ENCODE data around the gene CLMN. TPM values are rescaled to one million over a fixed set of nuclear protein-coding genes. Genes with fewer than 3 reads are reported as not detected.

CLMN gene
- total and polyA plus RNA-seq, 2 donors (not counting 3 experiments of a cell fraction or from before 2014, with no cell fraction given) = 0.72 to 9.6 TPM

GRCh38 chr14:95257521-95257920 lies 62.2 kb downstream of the CLMN start:
- no peaks in the 10 kb centered on the region for H3K9me1 ChIP-seq (replicated peaks; ENCODE audit: control insufficient read depth, extremely low read depth, insufficient read depth, low read length)
- no peaks in the 10 kb centered on the region for H3K79me2 ChIP-seq (ENCODE audit: control insufficient read depth, insufficient read depth, low read length)
- H3K4me3 ChIP-seq (replicated peaks in 1 of 3; ENCODE audit: insufficient read depth in 1 of 3, low read depth in 1 of 3, low read length in 3 of 3) = no peak overlapping the region
- no peak overlapping the region for H3K4me2 ChIP-seq (ENCODE audit: insufficient read depth, low read length)
- H3K27ac ChIP-seq (ENCODE audit: insufficient read depth, low read depth, low read length) = no peak overlapping the region
- no peak overlapping the region for H3K9ac ChIP-seq (replicated peaks; ENCODE audit: extremely low read depth, insufficient read depth, low read length)
- TF ChIP-seq JUN (IDR thresholded peaks at IDR 0.05; ENCODE audit: borderline replicate concordance, insufficient read depth, insufficient read length, low read depth) (no peak), POLR2AphosphoS5 (IDR thresholded peaks at IDR 0.05; ENCODE audit: insufficient read depth, low read depth, low read length) (no peak), MAX (IDR thresholded peaks at IDR 0.05; ENCODE audit: insufficient read depth, insufficient read length) (no peak), EZH2 (IDR thresholded peaks at IDR 0.05; ENCODE audit: borderline replicate concordance, low read depth, low read length, severe bottlenecking) (no peak)
- no TSS peak for BruUV-seq (replicated peaks)
- no peaks in the 10 kb centered on the region for H3K27me3 ChIP-seq (ENCODE audit: control insufficient read depth in 2 of 2, insufficient read depth in 2 of 2, low read length in 2 of 2)
- CTCF ChIA-PET = no interaction called here
- H3K9me3 ChIP-seq (replicated peaks; ENCODE audit: control insufficient read depth, insufficient read depth, low read length) = no peaks in the 10 kb centered on the region
- H4K20me1 ChIP-seq (replicated peaks; ENCODE audit: control insufficient read depth, extremely low read depth, insufficient read depth, low read length) = no peaks in the 10 kb centered on the region
- H3K36me3 ChIP-seq (ENCODE audit: control insufficient read depth in 2 of 2, extremely low read depth in 1 of 2, insufficient read depth in 2 of 2, low read length in 2 of 2) = no peaks in the 10 kb centered on the region
- no peak for DNase-seq (ENCODE audit: low read depth, low spot score)
- POLR2A ChIA-PET = no interaction called here
- FAIRE-seq = no peak
- dilution Hi-C loops (cut with MboI; ENCODE audit: extremely low pct_ligation_motif_present, low sequenced_read_pairs) = no loop called here
- intact Hi-C loops (cut with micrococcal nuclease) = no loop called here
- no peak overlapping the region for H2AFZ ChIP-seq (ENCODE audit: low read depth, low read length)
- peaks cover 40% of the 10 kb centered on the region for H3K4me1 ChIP-seq (ENCODE audit: control insufficient read depth, extremely low read depth, insufficient read depth, low read length)

GRCh38 chr14:95256776-95257060 lies 63.0 kb downstream of the CLMN start:
- Histone ChIP-seq H3K79me2 (ENCODE audit: control insufficient read depth, insufficient read depth, low read length) (no peaks in the 10 kb centered on the region), H3K9ac (replicated peaks; ENCODE audit: extremely low read depth, insufficient read depth, low read length) (no peak overlapping the region), H3K4me3 (replicated peaks in 1 of 3; ENCODE audit: insufficient read depth in 1 of 3, low read depth in 1 of 3, low read length in 3 of 3) (no peak overlapping the region), H3K36me3 (ENCODE audit: control insufficient read depth in 2 of 2, extremely low read depth in 1 of 2, insufficient read depth in 2 of 2, low read length in 2 of 2) (no peaks in the 10 kb centered on the region), H3K27ac (ENCODE audit: insufficient read depth, low read depth, low read length) (no peak overlapping the region), H4K20me1 (replicated peaks; ENCODE audit: control insufficient read depth, extremely low read depth, insufficient read depth, low read length) (no peaks in the 10 kb centered on the region), H3K9me3 (replicated peaks; ENCODE audit: control insufficient read depth, insufficient read depth, low read length) (no peaks in the 10 kb centered on the region), H3K27me3 (ENCODE audit: control insufficient read depth in 2 of 2, insufficient read depth in 2 of 2, low read length in 2 of 2) (no peaks in the 10 kb centered on the region), H3K9me1 (replicated peaks; ENCODE audit: control insufficient read depth, extremely low read depth, insufficient read depth, low read length) (no peaks in the 10 kb centered on the region), H3K4me2 (ENCODE audit: insufficient read depth, low read length) (no peak overlapping the region), H2AFZ (ENCODE audit: low read depth, low read length) (no peak overlapping the region), H3K4me1 (ENCODE audit: control insufficient read depth, extremely low read depth, insufficient read depth, low read length) (peaks cover 42% of the 10 kb centered on the region)
- intact Hi-C loops (cut with micrococcal nuclease) (no loop called here), dilution Hi-C loops (cut with MboI; ENCODE audit: extremely low pct_ligation_motif_present, low sequenced_read_pairs) (no loop called here)
- POLR2A ChIA-PET = no interaction called here
- no TSS peak for BruUV-seq (replicated peaks)
- CTCF ChIA-PET = no interaction called here
- TF ChIP-seq POLR2A (IDR thresholded peaks at IDR 0.05; ENCODE audit: low read depth, low read length) = no peak
- TF ChIP-seq MYC (IDR thresholded peaks at IDR 0.05; ENCODE audit: low read depth, low read length) = no peak
- FAIRE-seq (no peak), DNase-seq (ENCODE audit: low read depth, low spot score) (no peak)
